Stomach (tissue), 9 donors: Measurements from ENCODE around the gene SH3BGRL2. TPM values are rescaled to one million over a fixed set of nuclear protein-coding genes. Genes with fewer than 3 reads are reported as not detected.

Source experiments
- DNase-seq, 2 donors: peaks; one replicate each; pipeline versions ENCODE4 v3.0.0 to v3.0.0-alpha.2; 2013 to 2019
- H3K27ac ChIP-seq, 5 donors: fragments of 200-600 bp in 4 of 5; sonication (generic) in 4 of 5; one replicate each; pipeline ENCODE4 v1.5.1; 2013 to 2019; ENCODE audit warnings: mild to moderate bottlenecking in 1 of 5, moderate library complexity in 1 of 5
- H3K27me3 ChIP-seq, 3 donors: fragments of 200-600 bp; sonication (generic); one replicate each; pipeline ENCODE4 v1.5.1; 2017 to 2019; ENCODE audit warnings: mixed run types in 1 of 3
- H3K36me3 ChIP-seq, 4 donors: fragments of 200-600 bp; sonication (generic); 1 replicate in 3 of 4; 2 replicates in 1 of 4; pipeline ENCODE4 v1.5.1; 2016 to 2019
- H3K4me1 ChIP-seq, 4 donors: fragments of 200-600 bp; sonication (generic); one replicate each; pipeline ENCODE4 v1.5.1; 2016 to 2019
- H3K4me3 ChIP-seq, 4 donors: fragments of 200-600 bp; sonication (generic) in 3 of 4; one replicate each; pipeline ENCODE4 v1.5.1; 2016 to 2019; ENCODE audit warnings: mild to moderate bottlenecking in 1 of 4
- H3K9me3 ChIP-seq, 4 donors: fragments of 200-600 bp; sonication (generic); one replicate each; pipeline ENCODE4 v1.5.1; 2016 to 2019
- CTCF ChIP-seq, 7 experiments: fragments of 450-650 bp in 4 of 7; fragments of 200-600 bp in 3 of 7; sonication (generic) in 3 of 7; IDR thresholded peaks; one replicate each; pipeline ENCODE4 v1.5.1; 2016 to 2019; ENCODE audit warnings: antibody characterized with exemption in 7 of 7, control low read depth in 2 of 7, mild to moderate bottlenecking in 1 of 7
- EP300 ChIP-seq: sonication (generic); formaldehyde crosslinking; IDR thresholded peaks from one replicate; pipeline ENCODE4 v1.6.1; 2017; ENCODE audit warnings: antibody characterized with exemption
- POLR2A ChIP-seq, 4 donors: fragments of 450-650 bp; IDR thresholded peaks; one replicate each; pipeline ENCODE4 v1.6.1; 2016; ENCODE audit warnings: antibody characterized with exemption in 4 of 4, control low read depth in 2 of 4, mild to moderate bottlenecking in 1 of 4, moderate library complexity in 1 of 4
- POLR2AphosphoS5 ChIP-seq, 3 donors: sonication (generic); formaldehyde crosslinking; IDR thresholded peaks; one replicate each; pipeline ENCODE4 v1.6.1; 2016; ENCODE audit warnings: antibody characterized with exemption in 3 of 3
- WGBS, 5 donors: extraction: QIAGEN DNeasy Blood & Tissue Kit in 3 of 5; methylation state at CpG; one replicate each; pipeline versions ENCODE4 v1.1.5 to v1.1.7; 2013 to 2018; 5-methylcytosine and 5-hydroxymethylcytosine counted together
- intact Hi-C: fragments of 100-400 bp; cut with DNase I; formaldehyde crosslinking; loops from one replicate; pipeline ENCODE4 v1.15.1; 2023; ENCODE audit warnings: low total_unique reads
- polyA plus RNA-seq, 3 donors: library from polyadenylated mRNA; stranded (reverse); fragments of 200-250 nt; gene quantifications; one replicate each; pipeline ENCODE4 v1.2.3, GENCODE V29; 2013
- total RNA-seq, 5 donors: library from RNA; depleted of rRNA; stranded (reverse); fragments of >200 nt; gene quantifications; one replicate each; pipeline versions ENCODE4 v1.1.0 to v1.2.3, GENCODE V29; 2014 to 2016
- donor health status: healthy with polysubstance abuse.
- donor health status: Bipolar disorder and iron deficiency.
- donor health status: healthy.

The SH3BGRL2 gene
- total and polyA plus RNA-seq, 8 donors: 14.8 to 225 (median 33.3) TPM

DNA sequence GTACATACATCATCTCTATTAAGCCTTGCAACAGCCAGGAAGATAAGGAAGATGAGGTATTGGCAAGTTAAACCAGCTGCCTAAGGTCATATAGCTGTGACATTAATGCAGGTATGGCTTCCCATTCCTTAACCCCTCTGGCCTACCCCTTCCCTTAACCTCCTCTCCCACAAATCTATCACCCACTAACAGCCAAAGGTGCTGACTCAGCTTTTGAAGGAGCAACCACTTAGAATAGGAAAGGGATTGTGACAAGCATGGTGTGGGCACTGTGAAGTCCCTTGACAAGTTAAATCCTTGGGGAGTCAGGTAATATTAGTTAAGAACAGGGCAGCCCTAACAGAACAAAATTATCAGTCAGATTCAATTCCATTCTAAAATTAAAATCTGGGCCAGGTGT, 5.4 kb upstream of the SH3BGRL2 start:
- H3K9me3 ChIP-seq: no peaks in the 10 kb centered on the region
- TF ChIP-seq CTCF (IDR thresholded peaks at IDR 0.05) (no peak), EP300 (no peak), POLR2A (IDR thresholded peaks at IDR 0.05) (no peak), POLR2AphosphoS5 (IDR thresholded peaks at IDR 0.05) (no peak)
- no peak for DNase-seq
- H3K27me3 ChIP-seq: peaks cover 0 to 6% (median 0%) of the 10 kb centered on the region in 3 donors
- peaks cover 0 to 18% (median 15%) of the 10 kb centered on the region in 4 donors for H3K4me1 ChIP-seq
- intact Hi-C loops: no loop called here
- H3K27ac ChIP-seq: no peak overlapping the region
- no peak overlapping the region for H3K4me3 ChIP-seq
- no peaks in the 10 kb centered on the region for H3K36me3 ChIP-seq

DNA sequence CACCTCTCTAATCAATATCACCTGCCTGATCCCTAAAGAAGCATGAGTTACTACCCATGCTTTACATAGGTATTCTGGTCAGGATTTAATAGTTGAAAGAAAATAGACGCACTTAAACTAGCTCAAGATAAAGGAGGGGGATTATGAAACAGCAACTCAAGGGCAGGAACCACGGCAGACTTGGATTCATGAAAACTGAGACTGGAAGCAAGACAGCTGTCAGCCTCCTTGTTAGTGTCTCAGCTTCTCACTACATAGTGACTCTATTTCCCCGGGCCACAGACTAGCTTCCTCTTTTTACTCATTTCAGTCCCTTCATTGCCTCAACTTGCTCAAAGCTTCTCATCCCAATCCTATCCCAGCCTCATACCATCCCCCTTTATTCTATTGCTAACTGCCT, 4.3 kb upstream of the SH3BGRL2 start:
- no peaks in the 10 kb centered on the region for H3K9me3 ChIP-seq
- intact Hi-C loops: no loop called here
- no peaks in the 10 kb centered on the region for H3K36me3 ChIP-seq
- H3K27me3 ChIP-seq: peaks cover 0 to 15% (median 0%) of the 10 kb centered on the region in 3 donors
- TF ChIP-seq CTCF (IDR thresholded peaks at IDR 0.05) (no peak), POLR2AphosphoS5 (IDR thresholded peaks at IDR 0.05) (no peak), EP300 (no peak), POLR2A (IDR thresholded peaks at IDR 0.05) (no peak)
- H3K4me3 ChIP-seq: no peak overlapping the region
- H3K4me1 ChIP-seq: peaks cover 0 to 23% (median 20%) of the 10 kb centered on the region in 4 donors
- WGBS, 5 donors: 79 to 88% (median 85%) methylated on average over 3 of the region's 3 CpGs
- H3K27ac ChIP-seq: no peak overlapping the region
- no peak for DNase-seq

DNA sequence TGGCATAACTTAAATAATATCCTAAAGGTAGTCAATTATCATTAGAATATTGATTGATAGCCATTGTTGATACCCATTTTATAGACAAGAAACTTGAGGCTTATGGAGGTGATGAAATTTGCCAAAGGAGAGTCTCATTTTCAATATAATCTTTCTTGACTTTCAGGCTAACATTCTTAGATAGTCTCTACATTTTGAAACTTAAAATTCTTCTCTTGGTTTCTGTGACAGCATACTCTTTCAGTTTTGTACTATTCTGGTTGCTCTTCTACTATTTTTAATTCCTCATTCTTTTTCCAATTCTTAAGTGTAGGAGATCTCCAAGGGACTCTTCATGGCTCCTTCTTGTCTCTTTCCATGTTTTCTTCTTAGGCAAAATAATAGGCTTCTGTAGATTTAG, 3.7 kb upstream of the SH3BGRL2 start:
- H3K36me3 ChIP-seq: no peaks in the 10 kb centered on the region
- no peak for DNase-seq
- peaks cover 0 to 23% (median 20%) of the 10 kb centered on the region in 4 donors for H3K4me1 ChIP-seq
- intact Hi-C loops: no loop called here
- H3K27me3 ChIP-seq: peaks cover 0 to 15% (median 0%) of the 10 kb centered on the region in 3 donors
- no peaks in the 10 kb centered on the region for H3K9me3 ChIP-seq
- H3K4me3 ChIP-seq: no peak overlapping the region
- H3K27ac ChIP-seq: no peak overlapping the region
- TF ChIP-seq EP300 (no peak), POLR2AphosphoS5 (IDR thresholded peaks at IDR 0.05) (no peak), CTCF (IDR thresholded peaks at IDR 0.05) (no peak), POLR2A (IDR thresholded peaks at IDR 0.05) (no peak)

DNA sequence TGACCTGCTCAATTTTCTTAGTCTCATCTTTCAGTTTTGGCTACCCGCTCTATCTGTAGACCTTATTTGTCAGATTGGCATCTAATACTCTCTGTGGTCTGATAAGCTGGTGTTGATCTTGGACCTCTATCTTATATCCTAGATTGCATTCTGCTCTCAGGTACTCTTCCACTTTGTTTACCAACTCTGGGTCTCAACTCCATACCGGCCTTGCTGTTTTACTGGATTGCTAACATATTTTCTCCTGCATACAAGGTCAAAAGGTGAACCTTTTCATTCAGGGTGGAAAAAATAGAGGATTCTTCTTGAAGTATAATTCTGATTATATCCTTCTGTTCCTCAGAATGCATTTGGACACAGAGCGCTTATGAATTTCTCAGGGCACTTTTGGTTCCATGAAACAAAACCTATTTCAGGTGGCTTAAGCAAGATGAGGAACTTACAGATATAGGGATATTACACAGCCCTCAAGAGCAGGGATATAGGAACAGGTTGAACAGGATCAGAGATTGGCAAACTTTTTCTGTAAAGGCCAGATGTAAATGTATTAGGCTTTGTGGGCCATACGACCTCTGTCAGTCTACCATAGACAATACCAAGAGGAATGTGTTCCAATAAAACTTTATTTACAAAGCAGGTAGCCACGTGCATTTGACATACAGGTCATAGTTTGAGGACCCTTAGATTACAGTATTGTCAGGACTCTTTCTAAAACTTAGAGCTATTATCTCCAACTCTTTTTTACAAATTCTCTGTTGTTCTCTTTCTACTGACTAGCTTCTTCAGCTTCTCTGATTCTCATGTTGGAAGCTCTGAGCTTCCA, 2.5 kb upstream of the SH3BGRL2 start:
- WGBS, 5 donors: 52 to 75% (median 70%) methylated on average over 5 of the region's 5 CpGs
- DNase-seq: no peak
- peaks cover 0 to 30% (median 22%) of the 10 kb centered on the region in 4 donors for H3K4me1 ChIP-seq

More for the DNA sequence above, 2.5 kb upstream of the SH3BGRL2 start:
- no peaks in the 10 kb centered on the region for H3K36me3 ChIP-seq
- H3K9me3 ChIP-seq: no peaks in the 10 kb centered on the region
- peaks cover 0 to 15% (median 0%) of the 10 kb centered on the region in 3 donors for H3K27me3 ChIP-seq
- intact Hi-C loops: no loop called here
- peak overlapping the region in 3 of 5 donors; percentile 24 to 91 (median 89) for H3K27ac ChIP-seq
- no peak overlapping the region for H3K4me3 ChIP-seq
- no peak for TF ChIP-seq EP300
- no peak for TF ChIP-seq POLR2A (IDR thresholded peaks at IDR 0.05)
- no peak for TF ChIP-seq CTCF (IDR thresholded peaks at IDR 0.05)
- no peak for TF ChIP-seq POLR2AphosphoS5 (IDR thresholded peaks at IDR 0.05)
